BJ (cell line): Measurements from ENCODE around the gene SPATS1. TPM values are rescaled to one million over a fixed set of nuclear protein-coding genes. Genes with fewer than 3 reads are reported as not detected.
"Not testable (repeated sequence)": the region's sequence is repeated elsewhere in the genome, so short reads cannot be mapped to it uniquely, and the experiment has no call there.

Experiments
- CTCF ChIA-PET: fragments of 350-600 bp; formaldehyde crosslinking; extraction: SDS; loops from one replicate; lab custom pipeline; 2021; ENCODE audit warnings: antibody characterized with exemption, inconsistent platforms; lab: Yijun Ruan, JAX
- POLR2A ChIA-PET: fragments of 300-600 bp; sonication (Branson Sonifier 250); formaldehyde crosslinking; extraction: SDS; loops from one replicate; lab custom pipeline; 2021; ENCODE audit warnings: antibody characterized with exemption; lab: Charles Lee
- DNase-seq: peaks from one replicate; pipeline ENCODE4 v3.0.0-alpha.2; 2011; ENCODE audit warnings: low read depth
- H3K27me3 ChIP-seq: 2 replicates; pipeline ENCODE4 v1.6.0; 2011; ENCODE audit warnings: low read length; ENCODE audit not compliant: control insufficient read depth, insufficient read depth
- H3K36me3 ChIP-seq: 2 replicates; pipeline ENCODE4 v1.5.1; 2011; ENCODE audit warnings: low read length; ENCODE audit not compliant: control insufficient read depth, insufficient read depth
- H3K4me3 ChIP-seq: 2 replicates; pipeline ENCODE4 v1.5.1; 2011; ENCODE audit warnings: low read depth, mild to moderate bottlenecking, control low read depth, low read length
- CTCF ChIP-seq: IDR thresholded peaks from 2 replicates; pipeline ENCODE4 v1.5.1; 2011; ENCODE audit warnings: low read depth, mild to moderate bottlenecking, control low read depth, inconsistent platforms, low read length, moderate library complexity; ENCODE audit not compliant: insufficient read depth
- polyA plus RNA-seq: library from polyadenylated mRNA; depleted of rRNA; stranded (reverse); fragments of >200 nt; gene quantifications from 2 replicates; pipeline ENCODE4 v1.2.3, GENCODE V29; 2011

SPATS1 gene
- polyA plus RNA-seq, 1 experiment, result not detected

- ChIA-PET POLR2A (no interaction called here), CTCF (interaction anchor here (1.2 to 1.5 kb wide), 4 partner anchors 8 to 107 kb away, joined by 3 to 5 read pairs (median 4); partner anchors contain the start of gene AARS2)
- Histone ChIP-seq H3K27me3 (peaks cover 24% of the 10 kb centered on the region), H3K4me3 (no peak overlapping the region), H3K36me3 (no peaks in the 10 kb centered on the region)
- no peak for DNase-seq
- no peak for TF ChIP-seq CTCF
Measured at GRCh38 chr6:44341095-44341890, 1.2 kb upstream of the SPATS1 start.

GRCh38 chr6:44342052-44342451 is 398 bp upstream of the SPATS1 start:
- Histone ChIP-seq H3K27me3 (peaks cover 22% of the 10 kb centered on the region), H3K36me3 (no peaks in the 10 kb centered on the region), H3K4me3 (no peak overlapping the region)
- no peak for TF ChIP-seq CTCF
- ChIA-PET POLR2A (no interaction called here), CTCF (interaction anchor here (0.7 to 1.8 kb wide), 6 partner anchors 9 to 108 kb away, joined by 3 to 6 read pairs (median 4); partner anchors contain the start of gene AARS2)
- no peak for DNase-seq

GRCh38 chr6:44346818-44347217 is 4.4 kb downstream of the SPATS1 start:
- POLR2A ChIA-PET, H3K4me3 ChIP-seq, DNase-seq, H3K36me3 ChIP-seq: not testable (repeated sequence)
- CTCF ChIA-PET, result interaction anchor here (1.1 to 1.4 kb wide), 4 partner anchors 9 to 78 kb away, joined by 3 to 6 read pairs (median 4); no protein-coding TSS in a partner anchor
- peaks cover 19% of the 10 kb centered on the region for H3K27me3 ChIP-seq

- Histone ChIP-seq H3K4me3 (no peak overlapping the region), H3K36me3 (no peaks in the 10 kb centered on the region), H3K27me3 (peaks cover 3% of the 10 kb centered on the region)
- ChIA-PET CTCF (no interaction called here), POLR2A (no interaction called here)
- TF ChIP-seq CTCF, result no peak
- DNase-seq, result no peak
Measured at GRCh38 chr6:44349904-44350649, 7.6 kb downstream of the SPATS1 start.

- H3K27me3 ChIP-seq, H3K4me3 ChIP-seq, POLR2A ChIA-PET, CTCF ChIA-PET, H3K36me3 ChIP-seq, DNase-seq: not testable (repeated sequence)
Measured at GRCh38 chr6:44350650-44350994, 8.2 kb downstream of the SPATS1 start.

- H3K4me3 ChIP-seq, result no peak overlapping the region
- ChIA-PET CTCF (interaction anchor here (1.2 kb wide), 2 partner anchors 14 to 84 kb away, joined by 4 to 6 read pairs; no protein-coding TSS in a partner anchor), POLR2A (interaction anchor here (0.6 kb wide), 1 partner anchor 9 kb away, joined by 3 read pairs; no protein-coding TSS in a partner anchor)
Measured at GRCh38 chr6:44352259-44352658, 9.8 kb downstream of the SPATS1 start.

More at GRCh38 chr6:44352259-44352658, 9.8 kb downstream of the SPATS1 start:
- Histone ChIP-seq H3K27me3 (peaks cover 3% of the 10 kb centered on the region), H3K36me3 (no peaks in the 10 kb centered on the region)
- DNase-seq, result no peak
- TF ChIP-seq CTCF, result no peak
